LNCaP clone FGC (cell line): ENCODE measurements around the gene FBXO31.

Experiments
- DNase-seq: peaks from one replicate; pipeline ENCODE4 v3.0.0-alpha.2; 2011; ENCODE audit warnings: low read depth
- H3K4me3 ChIP-seq: 2 replicates; pipeline ENCODE4 v1.5.1; 2011; ENCODE audit warnings: mild to moderate bottlenecking, low read depth, low read length, control low read depth
- TF ChIP-seq, protein P1 (sequence below): IDR thresholded peaks from 2 replicates; pipeline ENCODE4 v1.5.1; 2012; ENCODE audit warnings: mild to moderate bottlenecking; ENCODE audit not compliant: control insufficient read depth, insufficient read depth; ENCODE audit errors: extremely low read depth

Gene FBXO31

DNA sequence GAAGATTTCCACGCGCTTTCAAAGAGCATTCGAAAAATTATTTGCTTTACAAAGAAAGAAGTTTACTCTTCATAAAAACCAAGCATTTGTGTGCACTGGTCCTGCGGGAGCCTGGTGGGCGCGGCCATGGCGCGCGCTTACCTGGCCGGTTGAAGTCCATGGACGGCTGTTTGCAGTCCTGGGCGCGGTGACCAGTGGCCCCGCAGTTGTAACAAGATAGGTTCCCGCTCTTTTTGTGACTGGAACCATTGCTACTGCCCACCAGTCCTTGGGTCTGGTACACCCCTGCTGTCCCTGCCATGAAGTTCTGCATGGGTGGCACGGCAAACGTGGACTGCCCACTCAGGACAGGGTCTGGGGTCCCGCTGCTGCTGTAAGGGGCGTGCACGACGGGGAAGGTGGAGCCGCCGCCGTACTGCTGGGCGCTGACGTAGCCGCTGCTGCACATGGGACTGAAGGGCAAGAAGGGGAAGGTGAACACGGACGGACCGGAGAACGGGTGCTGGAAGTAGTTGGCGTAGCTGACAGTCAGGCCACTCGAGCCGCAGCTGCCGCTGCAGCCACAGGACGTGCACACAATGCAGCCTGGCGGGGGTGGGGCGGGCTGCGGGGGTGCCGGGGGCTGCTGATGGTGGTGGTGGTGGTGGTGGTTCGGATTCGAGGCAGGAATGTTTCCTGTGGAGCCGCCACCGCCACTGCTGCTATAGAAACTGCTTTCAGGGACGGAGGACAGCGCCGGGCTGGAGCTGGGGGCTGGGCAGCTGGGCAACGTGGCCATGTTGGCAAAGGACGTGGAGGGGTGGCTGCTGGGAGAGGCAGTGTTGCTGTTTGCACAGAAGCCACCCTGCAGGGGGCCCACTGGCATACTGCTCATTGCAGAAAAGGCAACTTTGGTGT, 28.0 kb upstream of the FBXO31 start:
- H3K4me3 ChIP-seq: no peak overlapping the region
- TF ChIP-seq, protein P1, sequence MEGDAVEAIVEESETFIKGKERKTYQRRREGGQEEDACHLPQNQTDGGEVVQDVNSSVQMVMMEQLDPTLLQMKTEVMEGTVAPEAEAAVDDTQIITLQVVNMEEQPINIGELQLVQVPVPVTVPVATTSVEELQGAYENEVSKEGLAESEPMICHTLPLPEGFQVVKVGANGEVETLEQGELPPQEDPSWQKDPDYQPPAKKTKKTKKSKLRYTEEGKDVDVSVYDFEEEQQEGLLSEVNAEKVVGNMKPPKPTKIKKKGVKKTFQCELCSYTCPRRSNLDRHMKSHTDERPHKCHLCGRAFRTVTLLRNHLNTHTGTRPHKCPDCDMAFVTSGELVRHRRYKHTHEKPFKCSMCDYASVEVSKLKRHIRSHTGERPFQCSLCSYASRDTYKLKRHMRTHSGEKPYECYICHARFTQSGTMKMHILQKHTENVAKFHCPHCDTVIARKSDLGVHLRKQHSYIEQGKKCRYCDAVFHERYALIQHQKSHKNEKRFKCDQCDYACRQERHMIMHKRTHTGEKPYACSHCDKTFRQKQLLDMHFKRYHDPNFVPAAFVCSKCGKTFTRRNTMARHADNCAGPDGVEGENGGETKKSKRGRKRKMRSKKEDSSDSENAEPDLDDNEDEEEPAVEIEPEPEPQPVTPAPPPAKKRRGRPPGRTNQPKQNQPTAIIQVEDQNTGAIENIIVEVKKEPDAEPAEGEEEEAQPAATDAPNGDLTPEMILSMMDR: no peak
- DNase-seq: no peak

DNA sequence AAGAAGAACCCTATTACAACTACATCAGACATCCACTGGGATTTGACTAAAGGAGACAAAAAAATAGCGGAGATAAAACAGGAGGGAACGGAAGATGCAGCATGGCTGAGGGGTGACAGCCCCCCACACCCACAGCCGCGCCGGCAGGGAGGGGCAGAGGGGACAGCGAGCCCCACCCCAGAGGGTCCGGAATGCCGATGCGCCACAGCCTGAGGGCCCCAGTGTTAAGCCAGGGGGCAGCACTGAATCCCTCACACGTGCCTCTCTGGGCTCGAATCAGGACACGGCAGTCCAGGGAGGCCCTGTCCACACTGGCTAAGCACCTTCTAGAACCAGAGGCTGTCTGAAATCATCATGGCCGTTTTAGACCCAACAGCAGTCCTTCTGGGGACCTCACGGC, 27.4 kb upstream of the FBXO31 start:
- no peak overlapping the region for H3K4me3 ChIP-seq
- DNase-seq: no peak
- TF ChIP-seq, protein P1: no peak

DNA sequence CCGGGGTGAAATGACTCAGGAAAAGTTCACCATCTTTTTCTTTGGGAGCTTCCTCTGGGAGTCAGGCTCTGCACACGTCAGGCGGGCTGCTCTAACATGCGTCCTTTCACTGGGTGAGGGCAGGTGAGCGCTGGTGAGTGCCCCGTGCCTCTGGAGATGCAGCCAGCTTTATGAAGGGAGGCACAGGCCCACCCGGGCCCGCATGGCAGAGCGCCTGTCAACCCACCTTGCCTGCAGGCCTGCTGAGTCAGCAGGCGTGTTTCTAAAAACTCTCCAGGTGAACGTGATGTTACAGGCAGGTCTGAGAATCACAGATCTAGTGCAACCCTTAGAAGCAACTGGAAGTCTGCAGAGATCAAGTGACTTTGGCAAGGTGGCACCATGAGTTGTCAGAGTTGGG, 27.0 kb upstream of the FBXO31 start:
- TF ChIP-seq, protein P1: no peak
- no peak overlapping the region for H3K4me3 ChIP-seq
- DNase-seq: no peak

DNA sequence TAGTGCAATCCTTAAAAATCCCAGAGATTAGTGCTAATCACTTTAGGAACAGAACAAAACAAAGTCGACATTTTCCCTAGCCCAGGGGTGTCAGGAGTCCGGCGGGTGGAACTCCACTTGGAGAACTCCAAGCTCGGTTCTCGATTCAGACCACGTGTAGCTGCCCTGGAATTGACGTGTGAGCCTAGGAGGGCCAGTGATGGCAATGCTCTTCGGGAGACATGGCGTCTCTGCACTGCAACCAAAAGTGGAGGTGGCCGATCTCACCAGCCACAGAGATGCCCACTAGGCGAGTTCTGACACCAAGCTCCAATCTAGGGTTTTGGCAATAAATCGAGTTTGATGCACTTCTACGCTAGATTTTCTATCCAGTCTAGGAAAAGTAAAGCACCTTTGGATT, 26.2 kb upstream of the FBXO31 start:
- no peak for DNase-seq
- TF ChIP-seq, protein P1: no peak
- H3K4me3 ChIP-seq: no peak overlapping the region

DNA sequence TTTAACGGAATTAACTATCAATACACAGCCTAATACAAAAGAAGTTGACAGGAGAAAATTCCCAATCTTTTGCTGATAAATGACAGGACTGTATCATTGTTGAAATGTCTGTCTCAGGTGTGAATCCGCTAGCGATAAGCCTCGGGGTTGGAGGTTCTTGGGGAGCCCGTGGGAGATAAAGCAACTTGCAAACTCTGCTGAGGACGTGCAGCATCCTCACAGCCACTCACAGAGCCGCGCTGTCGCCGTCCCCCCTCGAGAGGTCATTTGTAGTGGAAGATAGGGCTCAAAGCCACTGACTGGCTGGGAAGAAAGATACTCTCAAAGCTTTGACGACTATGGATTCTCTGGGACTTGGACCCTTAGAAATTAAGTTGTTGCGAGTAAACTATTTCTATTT, 25.6 kb upstream of the FBXO31 start:
- TF ChIP-seq, protein P1: no peak
- H3K4me3 ChIP-seq: no peak overlapping the region
- DNase-seq: no peak

DNA sequence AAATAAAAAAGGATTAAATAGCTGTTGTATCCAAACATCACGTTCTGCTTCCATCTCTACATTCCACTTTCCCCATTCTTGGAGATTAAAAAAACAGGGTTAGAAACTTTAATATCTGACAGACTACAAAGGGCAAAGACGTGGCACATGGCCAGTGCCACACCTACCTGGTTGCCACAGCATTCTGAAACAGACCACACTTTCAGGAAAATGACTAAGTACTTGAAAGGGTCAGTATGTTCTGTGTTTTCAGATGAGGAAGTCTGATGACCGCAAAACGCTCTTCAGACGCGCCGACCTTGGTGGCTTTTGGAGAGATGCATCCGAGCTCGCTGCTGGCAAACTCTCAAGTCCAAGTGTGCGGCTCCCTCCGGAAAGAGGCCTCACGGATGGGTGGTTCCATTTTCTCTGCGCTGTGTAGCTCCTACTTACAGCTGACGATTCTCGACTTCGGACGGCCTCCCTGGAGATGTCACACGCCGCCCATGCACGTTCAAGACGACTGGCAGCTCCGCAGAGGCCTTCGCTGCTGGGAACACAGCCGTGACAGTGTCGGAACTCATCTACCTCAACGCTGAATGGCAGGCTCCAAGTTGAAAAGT, 24.0 kb upstream of the FBXO31 start:
- TF ChIP-seq, protein P1: no peak
- no peak overlapping the region for H3K4me3 ChIP-seq
- DNase-seq: no peak
